Omental fat pad (tissue), 4 donors: Measurements from ENCODE around the gene ADAMTS12. TPM values are rescaled to one million over a fixed set of nuclear protein-coding genes. Genes with fewer than 3 reads are reported as not detected.

ENCODE experiments used
- ATAC-seq: fragments of 150-250 bp; one replicate; pipeline ENCODE4 v1.9.1; 2016; ENCODE audit warnings: mild to moderate bottlenecking, moderate library complexity; ENCODE audit not compliant: low FRiP score
- DNase-seq: peaks from one replicate; pipeline ENCODE4 v3.0.0-alpha.2; 2019; ENCODE audit warnings: low spot score
- CTCF ChIP-seq, 3 donors: fragments of 450-650 bp; IDR thresholded peaks; one replicate each; pipeline ENCODE4 v1.5.1; 2016 to 2017; ENCODE audit warnings: antibody characterized with exemption in 3 of 3, mild to moderate bottlenecking in 3 of 3, moderate library complexity in 2 of 3
- total RNA-seq, 4 donors: library from RNA; depleted of rRNA; stranded (reverse); fragments of >200 nt; gene quantifications; one replicate each; pipeline ENCODE4 v1.1.0, GENCODE V29; 2016

Gene ADAMTS12
- total RNA-seq, 4 donors from 2014 or later = 17.5 to 42.9 (median 24.0) TPM

- TF ChIP-seq CTCF (IDR thresholded peaks at IDR 0.05) = no peak
- no peak for ATAC-seq
Measured at GRCh38 chr5:33850100-33850594, 41.6 kb downstream of the ADAMTS12 start.

DNA sequence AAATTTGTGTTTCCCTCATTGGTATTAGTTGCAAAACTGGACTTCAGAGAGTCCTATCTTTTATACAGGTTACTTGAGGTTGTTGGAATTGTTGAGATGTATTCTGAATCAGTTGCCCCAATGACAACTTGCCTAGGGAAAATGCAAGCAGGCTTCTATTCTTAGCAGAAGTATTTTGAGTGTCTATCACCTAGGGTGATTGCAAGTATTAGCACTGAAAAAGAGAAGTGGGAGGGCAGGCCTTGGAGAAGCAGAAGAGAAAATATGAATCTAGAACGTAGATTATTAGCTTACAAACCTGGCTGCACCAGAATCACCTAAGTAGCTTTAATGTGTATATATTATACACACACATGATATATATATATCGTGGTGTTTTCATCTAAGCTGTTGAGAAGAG is 43.2 kb downstream of the ADAMTS12 start:
- DNase-seq (no peak), ATAC-seq (no peak)
- no peak for TF ChIP-seq CTCF (IDR thresholded peaks at IDR 0.05)

More at GRCh38 chr5:33850100-33850594, 41.6 kb downstream of the ADAMTS12 start:
- no peak for DNase-seq

GRCh38 chr5:33846851-33847250 is 44.9 kb downstream of the ADAMTS12 start:
- DNase-seq = no peak
- no peak for ATAC-seq
- no peak for TF ChIP-seq CTCF (IDR thresholded peaks at IDR 0.05)

GRCh38 chr5:33843579-33843978 is 48.2 kb downstream of the ADAMTS12 start:
- TF ChIP-seq CTCF (IDR thresholded peaks at IDR 0.05) = no peak
- DNase-seq (no peak), ATAC-seq (no peak)

DNA sequence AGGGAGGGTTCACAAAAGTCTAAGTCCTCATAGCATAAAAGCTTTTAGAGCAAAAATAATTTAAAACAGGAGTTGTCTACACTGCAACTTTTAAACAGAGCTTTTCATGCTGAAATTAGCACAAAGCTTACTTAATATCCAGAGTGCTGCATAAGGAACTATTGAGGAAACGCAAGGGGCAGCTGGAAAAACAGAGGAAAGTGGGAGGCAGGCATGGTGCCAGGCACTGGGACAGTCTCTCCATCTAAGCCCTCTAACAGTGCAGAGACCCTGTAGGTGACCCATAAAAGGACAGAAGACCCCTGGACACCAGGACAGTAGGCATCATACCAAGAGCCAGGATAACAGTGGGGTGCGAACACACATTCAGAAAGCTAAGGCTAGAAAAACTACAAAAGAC is 49.3 kb downstream of the ADAMTS12 start:
- TF ChIP-seq CTCF (IDR thresholded peaks at IDR 0.05) = no peak
- DNase-seq (no peak), ATAC-seq (no peak)

GRCh38 chr5:33841891-33842290 is 49.9 kb downstream of the ADAMTS12 start:
- TF ChIP-seq CTCF (IDR thresholded peaks at IDR 0.05) = no peak
- ATAC-seq (no peak), DNase-seq (no peak)

DNA sequence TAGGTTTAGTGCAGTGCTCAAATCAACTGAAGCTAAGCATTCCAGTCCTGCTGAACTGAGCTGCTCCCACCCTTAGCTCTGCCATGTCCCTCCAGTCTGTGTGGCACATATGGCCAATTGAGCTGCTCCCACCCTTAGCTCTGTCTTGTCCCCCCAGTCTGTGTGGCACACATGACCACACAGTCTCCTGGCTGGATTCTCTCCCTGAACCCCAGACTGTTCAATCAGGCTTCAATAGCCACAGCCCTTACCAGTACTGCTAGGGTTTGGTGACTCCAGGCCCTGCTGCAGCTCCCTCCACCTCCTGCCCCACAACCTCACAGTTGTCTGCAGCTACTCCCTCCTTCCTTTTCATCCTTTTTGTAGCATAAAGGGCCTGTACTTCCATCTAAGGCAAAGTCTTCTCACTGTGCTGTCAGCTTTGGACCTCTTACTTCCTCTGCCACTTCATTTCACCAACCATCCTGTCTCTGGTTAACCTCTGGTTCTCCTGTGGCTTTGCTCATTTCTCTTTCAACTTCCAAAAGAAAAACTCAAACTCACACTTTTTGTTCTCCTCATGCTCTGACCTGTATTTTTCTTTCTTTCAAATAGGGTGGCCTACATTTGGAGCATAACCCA is 50.8 kb downstream of the ADAMTS12 start:
- DNase-seq = no peak
- TF ChIP-seq CTCF (IDR thresholded peaks at IDR 0.05) = no peak
- no peak for ATAC-seq
